HepG2 (cell line): ENCODE results near the gene ZFPM1. TPM values are rescaled to one million over a fixed set of nuclear protein-coding genes. Genes with fewer than 3 reads are reported as not detected.
"Not testable (repeated sequence)": the region's sequence is repeated elsewhere in the genome, so short reads cannot be mapped to it uniquely, and the experiment has no call there.

ENCODE experiments used
- ATAC-seq: fragments of 200-7000 bp; cut with Tn5 transposase; 3 replicates; pipeline ENCODE4 v1.9.1; 2020; ENCODE audit warnings: mild to moderate bottlenecking, moderate library complexity
- BruUV-seq: library from RNA; stranded (reverse); fragments of 400-500 nt; replicated peaks from 2 replicates; lab custom pipeline; 2021; lab: Mats Ljungman, UMichigan
- CTCF ChIA-PET: fragments of 300-600 bp; formaldehyde crosslinking; extraction: SDS; loops from one replicate; lab custom pipeline; 2021; ENCODE audit warnings: low total read pairs, inconsistent platforms, low intra/inter-chr PET ratio; lab: Yijun Ruan, JAX
- POLR2A ChIA-PET: fragments of 350-600 bp; sonication (Branson Sonifier 250); formaldehyde crosslinking; loops from one replicate; lab custom pipeline; 2020; ENCODE audit warnings: antibody characterized with exemption, inconsistent platforms; lab: Yijun Ruan, JAX
- DNase-seq: peaks from one replicate; pipeline ENCODE4 v3.0.0-alpha.2; 2015; ENCODE audit warnings: low spot score
- FAIRE-seq: peaks from 3 replicates; lab custom pipeline; 2011; peaks lifted over from hg19 to GRCh38; lab: Jason Lieb, UNC
- H2AFZ ChIP-seq: one replicate; pipeline ENCODE4 v1.6.1; 2011; ENCODE audit warnings: low read length, inconsistent platforms
- H3K27ac ChIP-seq: fragments of 300-600 bp; 3 replicates; pipeline ENCODE4 v1.8.0; 2011; ENCODE audit warnings: mixed run types, mild to moderate bottlenecking, mixed read lengths, low read length, inconsistent platforms; ENCODE audit not compliant: insufficient read depth; ENCODE audit errors: extremely low read length
- H3K27me3 ChIP-seq, 2 experiments: fragments of 200-600 bp in 1 of 2; 2 replicates in 1 of 2; 3 replicates in 1 of 2; pipeline versions ENCODE4 v1.6.0 to v1.8.0; 2011; ENCODE audit warnings: low read length in 2 of 2, mild to moderate bottlenecking in 2 of 2, moderate library complexity in 2 of 2, inconsistent platforms in 1 of 2; ENCODE audit not compliant: insufficient read depth in 2 of 2, control insufficient read depth in 1 of 2
- H3K36me3 ChIP-seq, 2 experiments: fragments of 200-600 bp in 1 of 2; replicated peaks in 1 of 2; 2 replicates in 1 of 2; 3 replicates in 1 of 2; pipeline versions ENCODE4 v1.5.1 to v1.8.0; 2011; ENCODE audit warnings: low read length in 2 of 2, inconsistent platforms in 1 of 2; ENCODE audit not compliant: insufficient read depth in 2 of 2, control insufficient read depth in 1 of 2
- H3K4me1 ChIP-seq: 2 replicates; pipeline ENCODE4 v1.5.1; 2012; ENCODE audit warnings: low read length, inconsistent platforms; ENCODE audit not compliant: insufficient read depth
- H3K4me2 ChIP-seq: 2 replicates; pipeline ENCODE4 v1.6.0; 2011; ENCODE audit warnings: low read depth, low read length, inconsistent platforms
- H3K4me3 ChIP-seq, 3 experiments: fragments of 200-600 bp in 1 of 3; sonication (generic), shearing (Covaris generic) in 1 of 3; replicated peaks in 1 of 3; 2 replicates each; pipeline ENCODE4 v1.5.1; 2011 to 2016; ENCODE audit warnings: low read length in 3 of 3, inconsistent platforms in 2 of 3, low read depth in 2 of 3, mild to moderate bottlenecking in 2 of 3, control low read depth in 1 of 3, mixed read lengths in 1 of 3; ENCODE audit not compliant: insufficient read depth in 1 of 3
- H3K79me2 ChIP-seq: one replicate; pipeline ENCODE4 v1.6.1; 2011; ENCODE audit warnings: low read length, inconsistent platforms; ENCODE audit not compliant: insufficient read depth
- H3K9ac ChIP-seq: 2 replicates; pipeline ENCODE4 v1.6.0; 2011; ENCODE audit warnings: mild to moderate bottlenecking, low read depth, low read length, inconsistent platforms; ENCODE audit not compliant: insufficient read depth
- H3K9me3 ChIP-seq: 2 replicates; pipeline ENCODE4 v1.5.1; 2012; ENCODE audit warnings: mild to moderate bottlenecking, low read length
- H4K20me1 ChIP-seq: 2 replicates; pipeline ENCODE4 v1.6.0; 2011; ENCODE audit warnings: inconsistent platforms, mild to moderate bottlenecking, low read length, moderate library complexity; ENCODE audit not compliant: insufficient read depth
- DPF2 ChIP-seq: sonication (generic); formaldehyde crosslinking; IDR thresholded peaks from 2 replicates; pipeline ENCODE4 v1.4.0; 2020; ENCODE audit warnings: mild to moderate bottlenecking, low read depth, missing genetic modification reagents, borderline replicate concordance
- NRL ChIP-seq: sonication (generic); formaldehyde crosslinking; IDR thresholded peaks from 2 replicates; pipeline ENCODE4 v1.5.0; 2020; ENCODE audit warnings: missing genetic modification reagents, mild to moderate bottlenecking, moderate library complexity, borderline replicate concordance
- RFX5 ChIP-seq: IDR thresholded peaks from 2 replicates; pipeline ENCODE4 v1.6.1; 2011; ENCODE audit warnings: low read depth, low read length, improper control_type of control experiment
- SALL2 ChIP-seq: sonication (generic); formaldehyde crosslinking; IDR thresholded peaks from 2 replicates; pipeline ENCODE4 v1.8.1; 2023; ENCODE audit warnings: mild to moderate bottlenecking, missing genetic modification reagents, inconsistent platforms
- ZMYM3 ChIP-seq: sonication (generic); formaldehyde crosslinking; IDR thresholded peaks from 2 replicates; pipeline ENCODE4 v1.5.1; 2020; ENCODE audit warnings: mild to moderate bottlenecking, missing genetic modification reagents
- ZNF451 ChIP-seq: sonication (generic); formaldehyde crosslinking; IDR thresholded peaks from 2 replicates; pipeline ENCODE4 v1.5.0; 2020; ENCODE audit warnings: mild to moderate bottlenecking, missing genetic modification reagents
- ZNF460 ChIP-seq: sonication (generic); formaldehyde crosslinking; IDR thresholded peaks from 2 replicates; pipeline ENCODE4 v1.5.1; 2020; ENCODE audit warnings: missing genetic modification reagents, mild to moderate bottlenecking, borderline replicate concordance
- ZNF75D ChIP-seq: sonication (generic); formaldehyde crosslinking; IDR thresholded peaks from 2 replicates; pipeline ENCODE4 v1.8.1; 2023; ENCODE audit warnings: missing genetic modification reagents, mild to moderate bottlenecking, borderline replicate concordance
- ZNF775 ChIP-seq: sonication (generic); formaldehyde crosslinking; IDR thresholded peaks from 2 replicates; pipeline ENCODE4 v1.4.0; 2020; ENCODE audit warnings: missing genetic modification reagents, mild to moderate bottlenecking, moderate library complexity, borderline replicate concordance
- WGBS: methylation state at CpG from one replicate; pipeline ENCODE4 v1.1.6; 2017; ENCODE audit warnings: low lambda C conversion rate; 5-methylcytosine and 5-hydroxymethylcytosine counted together
- in situ Hi-C: cut with HindIII; loops from 2 replicates; pipeline ENCODE4 v1.10.0; 2017; ENCODE audit warnings: low pct_unique_long_range_greater_than_20kb; ENCODE audit not compliant: extremely low pct_ligation_motif_present
- intact Hi-C: fragments of 100-400 bp; cut with micrococcal nuclease; formaldehyde crosslinking; loops from one replicate; pipeline ENCODE4 v1.10.0; 2022; ENCODE audit not compliant: unreplicated experiment
- polyA plus RNA-seq, 8 experiments: library from polyadenylated mRNA; depleted of rRNA in 3 of 8; stranded (reverse) in 7 of 8; unstranded in 1 of 8; fragments of >200 nt; fragmentation: Illumina TruSeq in 4 of 8; extraction: Trizol in 4 of 8; gene quantifications; 2 replicates each; pipeline versions ENCODE4 v1.2.1 to v1.2.3, GENCODE V29; 2011 to 2016; ENCODE audit warnings: low read depth in 4 of 8, missing spikeins in 1 of 8, mixed read lengths in 1 of 8; ENCODE audit not compliant: insufficient read depth in 1 of 8
- total RNA-seq, 5 experiments: library from RNA; depleted of rRNA; stranded (reverse); fragments of >200 nt; fragmentation: Illumina TruSeq; extraction: Trizol; gene quantifications; 2 replicates each; pipeline ENCODE4 v1.2.3, GENCODE V29; 2016; ENCODE audit warnings: low read depth in 1 of 5
- TF ChIP-seq, protein P1 (sequence below): sonication (generic); formaldehyde crosslinking; IDR thresholded peaks from 2 replicates; pipeline ENCODE4 v1.4.0; 2020; ENCODE audit warnings: missing genetic modification reagents
- TF ChIP-seq, protein P2 (sequence below): sonication (generic); formaldehyde crosslinking; IDR thresholded peaks from 2 replicates; pipeline ENCODE4 v1.4.0; 2020; ENCODE audit warnings: mild to moderate bottlenecking, missing genetic modification reagents

ZFPM1 gene
- total and polyA plus RNA-seq, 2 of the 13 experiments (the other 11 are each of a cell fraction or from before 2014, with no cell fraction given): 1.3 to 3.8 TPM

DNA sequence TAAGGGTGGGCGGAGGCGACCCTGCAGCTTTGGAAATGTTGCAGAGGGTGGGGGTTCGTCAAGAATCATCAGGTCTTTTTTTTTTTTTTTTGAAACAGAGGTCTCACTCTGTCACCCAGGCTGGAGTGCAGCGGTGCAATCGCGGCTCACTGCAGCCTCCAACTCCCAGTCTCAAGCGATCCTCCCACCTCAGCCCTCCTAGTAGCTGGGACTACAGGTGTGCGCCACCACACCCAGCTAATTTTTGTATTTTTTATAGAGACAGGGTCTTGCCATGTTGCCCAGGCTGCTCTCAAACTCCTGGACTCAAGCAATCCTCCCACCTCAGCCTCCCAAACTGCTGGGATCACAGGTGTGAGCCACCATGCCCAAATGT lies 32.3 kb downstream of the ZFPM1 start:
- BruUV-seq, CTCF ChIA-PET, H3K9me3 ChIP-seq, FAIRE-seq, DNase-seq, H3K27ac ChIP-seq, H3K27me3 ChIP-seq, intact Hi-C loops, H3K9ac ChIP-seq, H3K4me2 ChIP-seq, H3K4me3 ChIP-seq, H2AFZ ChIP-seq, H3K79me2 ChIP-seq, ATAC-seq, in situ Hi-C loops: not testable (repeated sequence)
- Histone ChIP-seq H3K36me3 (peaks cover 17 to 24% of the 10 kb centered on the region in 2 experiments; a peak in 4 of 5 replicates), H3K4me1 (peaks cover 52% of the 10 kb centered on the region), H4K20me1 (peaks cover 15% of the 10 kb centered on the region; the same call in 1 of the 2 replicates)
- TF ChIP-seq ZNF460 (CRISPR knock-in tag): peak; percentile 61; the same call in 1 of the 2 replicates
- TF ChIP-seq, protein P1, sequence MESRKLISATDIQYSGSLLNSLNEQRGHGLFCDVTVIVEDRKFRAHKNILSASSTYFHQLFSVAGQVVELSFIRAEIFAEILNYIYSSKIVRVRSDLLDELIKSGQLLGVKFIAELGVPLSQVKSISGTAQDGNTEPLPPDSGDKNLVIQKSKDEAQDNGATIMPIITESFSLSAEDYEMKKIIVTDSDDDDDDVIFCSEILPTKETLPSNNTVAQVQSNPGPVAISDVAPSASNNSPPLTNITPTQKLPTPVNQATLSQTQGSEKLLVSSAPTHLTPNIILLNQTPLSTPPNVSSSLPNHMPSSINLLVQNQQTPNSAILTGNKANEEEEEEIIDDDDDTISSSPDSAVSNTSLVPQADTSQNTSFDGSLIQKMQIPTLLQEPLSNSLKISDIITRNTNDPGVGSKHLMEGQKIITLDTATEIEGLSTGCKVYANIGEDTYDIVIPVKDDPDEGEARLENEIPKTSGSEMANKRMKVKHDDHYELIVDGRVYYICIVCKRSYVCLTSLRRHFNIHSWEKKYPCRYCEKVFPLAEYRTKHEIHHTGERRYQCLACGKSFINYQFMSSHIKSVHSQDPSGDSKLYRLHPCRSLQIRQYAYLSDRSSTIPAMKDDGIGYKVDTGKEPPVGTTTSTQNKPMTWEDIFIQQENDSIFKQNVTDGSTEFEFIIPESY: peak; percentile 68
- 91% methylated on average over 8 of the region's 8 CpGs for WGBS
- POLR2A ChIA-PET: interaction anchor here (0.8 to 1.4 kb wide), 2 partner anchors 19 to 20 kb away, joined by 4 to 5 read pairs; no protein-coding TSS in a partner anchor

DNA sequence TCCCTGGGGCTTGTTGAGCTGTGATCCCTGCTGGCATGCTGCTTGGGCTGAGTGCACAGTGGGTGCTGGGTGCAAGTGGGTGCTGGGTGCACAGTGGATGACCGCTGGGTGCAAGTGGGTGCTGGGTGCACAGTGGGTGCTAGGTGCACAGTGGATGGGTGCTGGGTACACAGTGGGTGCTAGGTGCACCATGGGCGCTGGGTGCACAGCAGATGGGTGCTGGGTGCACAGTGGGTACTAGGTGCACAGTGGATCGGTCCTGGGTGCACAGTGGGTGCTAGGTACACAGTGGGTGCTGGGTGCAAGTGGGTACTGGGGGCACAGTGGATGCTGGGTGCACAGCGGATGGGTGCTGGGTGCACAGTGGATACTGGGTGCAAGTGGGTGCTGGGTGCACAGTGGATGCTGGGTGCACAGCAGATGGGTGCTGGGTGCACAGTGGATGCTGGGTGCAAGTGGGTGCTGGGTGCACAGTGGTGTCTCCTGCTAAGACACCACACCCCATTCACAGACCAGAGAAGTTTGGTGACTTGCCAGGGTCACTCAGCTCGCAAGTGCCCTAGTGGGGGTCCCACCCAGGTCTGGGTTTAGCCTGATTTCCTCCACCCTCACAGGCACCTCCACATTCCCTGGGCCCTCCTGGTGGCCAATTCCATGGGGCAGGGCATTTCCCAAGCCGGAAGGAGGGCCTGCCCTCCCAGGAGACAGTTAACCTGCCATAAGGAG lies 33.5 kb downstream of the ZFPM1 start:
- H4K20me1 ChIP-seq: peaks cover 10% of the 10 kb centered on the region; the same call in 1 of the 2 replicates
- no peak overlapping the region for H3K9ac ChIP-seq
- H3K9me3 ChIP-seq: no peaks in the 10 kb centered on the region
- no peak overlapping the region for H3K4me2 ChIP-seq
- no TSS peak for BruUV-seq
- ChIA-PET CTCF (no interaction called here), POLR2A (interaction anchor here (1.4 to 9.7 kb wide), 2 partner anchors 19 to 21 kb away, joined by 5 to 370 read pairs; no protein-coding TSS in a partner anchor)
- DNase-seq (no peak), ATAC-seq (no peak), FAIRE-seq (no peak)
- no peak overlapping the region for H2AFZ ChIP-seq
- H3K27me3 ChIP-seq: no peaks in the 10 kb centered on the region
- H3K4me1 ChIP-seq: peaks cover 50% of the 10 kb centered on the region
- peaks cover 7% of the 10 kb centered on the region for H3K79me2 ChIP-seq
- intact Hi-C loops (no loop called here), in situ Hi-C loops (no loop called here)
- 94% methylated on average over 4 of the region's 6 CpGs for WGBS
- no peak overlapping the region for H3K4me3 ChIP-seq
- peaks cover 18 to 34% of the 10 kb centered on the region in 2 experiments; a peak in 4 of 5 replicates for H3K36me3 ChIP-seq
- peak overlapping the region; percentile 95 for H3K27ac ChIP-seq
- TF ChIP-seq DPF2 (CRISPR knock-in tag) (no peak), ZMYM3 (peak; percentile 82), NRL (no peak), RFX5 (no peak), ZNF451 (CRISPR knock-in tag) (0 out of 2 replicates have a peak, but pooled peaks have one; percentile 40), ZNF75D (CRISPR knock-in tag) (no peak), ZNF775 (CRISPR knock-in tag) (no peak), SALL2 (CRISPR knock-in tag) (no peak)
- TF ChIP-seq, protein P2, sequence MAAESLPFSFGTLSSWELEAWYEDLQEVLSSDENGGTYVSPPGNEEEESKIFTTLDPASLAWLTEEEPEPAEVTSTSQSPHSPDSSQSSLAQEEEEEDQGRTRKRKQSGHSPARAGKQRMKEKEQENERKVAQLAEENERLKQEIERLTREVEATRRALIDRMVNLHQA (CRISPR knock-in tag): no peak
